GM21447 (cell line): ENCODE results near the gene KRTAP6-2.

ENCODE experiments used
- ATAC-seq: cut with Tn5 transposase; IDR thresholded peaks from one replicate; pipeline ENCODE4 v1.9.1; 2021; ENCODE audit not compliant: unreplicated experiment

Gene KRTAP6-2

GRCh38 chr21:30577766-30578165, 20.9 kb downstream of the KRTAP6-2 start:
- ATAC-seq = no peak

GRCh38 chr21:30567617-30568016, 31.1 kb downstream of the KRTAP6-2 start:
- ATAC-seq = no peak

GRCh38 chr21:30563630-30564029, 35.1 kb downstream of the KRTAP6-2 start:
- ATAC-seq = no peak

DNA sequence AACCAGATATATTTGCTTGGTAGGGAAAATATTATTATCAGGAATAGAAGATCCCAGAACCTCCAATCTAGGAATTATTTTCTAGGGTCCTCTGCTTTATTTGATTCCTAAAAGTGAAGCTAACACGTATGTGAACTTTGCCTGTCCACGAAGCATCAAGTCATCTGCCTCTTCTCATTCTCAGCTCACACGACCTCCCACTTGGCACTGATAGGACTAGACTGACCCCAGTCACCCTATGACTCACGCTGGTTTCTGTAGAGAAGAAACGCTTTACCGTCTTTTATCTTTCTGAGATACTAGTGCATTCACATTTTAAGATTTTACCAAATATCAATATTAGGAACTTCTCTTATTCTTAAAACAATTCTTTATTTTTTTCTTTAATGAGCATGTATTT, 35.6 kb downstream of the KRTAP6-2 start:
- ATAC-seq = no peak

GRCh38 chr21:30561957-30562356, 36.7 kb downstream of the KRTAP6-2 start:
- ATAC-seq = no peak

GRCh38 chr21:30561264-30561895, 37.3 kb downstream of the KRTAP6-2 start, which contains the start of gene KRTAP19-7:
TSS of gene KRTAP19-7 (minus strand) at chr21:30561314. CDS start at chr21:30561289, 25 bp downstream.
- no peak for ATAC-seq

- no peak for ATAC-seq
These were observed 43.6 kb downstream of the KRTAP6-2 start for GRCh38 chr21:30555095-30555494.

DNA sequence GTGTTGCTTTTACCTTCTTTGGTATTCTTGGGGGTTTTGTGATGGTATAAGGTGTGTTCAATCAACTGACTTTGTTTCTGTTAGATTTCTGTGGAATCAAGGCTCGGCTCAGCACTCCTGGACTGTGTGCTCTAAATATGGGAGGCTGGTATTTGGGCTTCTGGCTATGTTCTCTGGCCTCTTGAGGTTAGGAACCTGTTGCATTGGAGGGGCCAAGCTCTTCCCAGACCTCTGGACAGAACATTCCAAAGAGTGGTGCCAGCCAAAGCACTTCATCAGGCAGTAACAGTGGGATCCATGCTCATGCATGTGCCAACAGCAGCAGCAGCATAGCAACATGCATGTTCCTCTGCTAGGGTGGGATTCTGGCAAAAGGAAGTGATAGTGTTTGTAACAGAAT, 45.9 kb downstream of the KRTAP6-2 start:
- no peak for ATAC-seq
